ENCODE measurements around the gene COL17A1. TPM values are rescaled to one million over a fixed set of nuclear protein-coding genes. Genes with fewer than 3 reads are reported as not detected.

COL17A1 gene
- total RNA-seq, 3 donors from 2014 or later (not counting 1 experiment from before 2014, with no cell fraction given): not detected

DNA sequence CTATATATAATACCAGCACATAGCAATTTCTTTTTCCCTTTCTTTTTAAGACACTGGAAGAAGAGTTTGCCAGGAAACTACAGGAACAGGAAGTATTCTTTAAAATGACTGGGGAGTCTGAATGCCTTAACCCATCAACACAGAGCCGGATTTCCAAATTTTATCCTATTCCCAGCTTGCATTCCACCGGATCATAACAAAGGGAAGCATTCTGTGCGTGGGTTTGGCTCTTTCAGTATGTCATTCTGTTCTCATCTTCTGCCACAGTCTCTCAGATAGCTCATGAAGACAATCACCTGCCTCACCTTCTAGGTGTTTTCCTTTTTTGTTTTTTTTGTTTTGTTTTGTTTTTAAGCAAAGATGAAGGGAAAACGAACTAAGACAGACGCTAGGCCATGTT lies 60.2 kb downstream of the COL17A1 start:
- no peaks in the 10 kb centered on the region for H3K4me1 ChIP-seq (ENCODE audit: control insufficient read depth, insufficient read depth, low read length)
- DNase-seq (no peak), ATAC-seq (no peak)
- Mint-ChIP-seq H3K27ac (peak overlapping the region in 1 of 2 donors; percentile 1), H3K4me1 (peaks cover 0 to 5% of the 10 kb centered on the region in 2 donors), H3K4me3 (no peak overlapping the region), H3K9me3 (no peaks in the 10 kb centered on the region), H3K36me3 (peaks cover 36% of the 10 kb centered on the region), H3K27me3 (ENCODE audit: low read depth in 2 of 2) (no peaks in the 10 kb centered on the region)
- H3K9me3 ChIP-seq (ENCODE audit: control insufficient read depth, insufficient read depth, low read length): no peaks in the 10 kb centered on the region
- intact Hi-C loops (cut with micrococcal nuclease): no loop called here
- TF ChIP-seq, protein P1, sequence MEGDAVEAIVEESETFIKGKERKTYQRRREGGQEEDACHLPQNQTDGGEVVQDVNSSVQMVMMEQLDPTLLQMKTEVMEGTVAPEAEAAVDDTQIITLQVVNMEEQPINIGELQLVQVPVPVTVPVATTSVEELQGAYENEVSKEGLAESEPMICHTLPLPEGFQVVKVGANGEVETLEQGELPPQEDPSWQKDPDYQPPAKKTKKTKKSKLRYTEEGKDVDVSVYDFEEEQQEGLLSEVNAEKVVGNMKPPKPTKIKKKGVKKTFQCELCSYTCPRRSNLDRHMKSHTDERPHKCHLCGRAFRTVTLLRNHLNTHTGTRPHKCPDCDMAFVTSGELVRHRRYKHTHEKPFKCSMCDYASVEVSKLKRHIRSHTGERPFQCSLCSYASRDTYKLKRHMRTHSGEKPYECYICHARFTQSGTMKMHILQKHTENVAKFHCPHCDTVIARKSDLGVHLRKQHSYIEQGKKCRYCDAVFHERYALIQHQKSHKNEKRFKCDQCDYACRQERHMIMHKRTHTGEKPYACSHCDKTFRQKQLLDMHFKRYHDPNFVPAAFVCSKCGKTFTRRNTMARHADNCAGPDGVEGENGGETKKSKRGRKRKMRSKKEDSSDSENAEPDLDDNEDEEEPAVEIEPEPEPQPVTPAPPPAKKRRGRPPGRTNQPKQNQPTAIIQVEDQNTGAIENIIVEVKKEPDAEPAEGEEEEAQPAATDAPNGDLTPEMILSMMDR (IDR thresholded peaks at IDR 0.05): no peak
- WGBS (ENCODE audit: insufficient coverage): 99% methylated on average over 5 of the region's 5 CpGs
- H3K36me3 ChIP-seq (ENCODE audit: control insufficient read depth, insufficient read depth, low read length): peaks cover 73% of the 10 kb centered on the region
- no peak overlapping the region for H3K27ac ChIP-seq (ENCODE audit: low read length)
- no peak overlapping the region for H3K4me3 ChIP-seq (ENCODE audit: low read length)
- H3K27me3 ChIP-seq (ENCODE audit: control insufficient read depth, insufficient read depth, low read length): no peaks in the 10 kb centered on the region

DNA sequence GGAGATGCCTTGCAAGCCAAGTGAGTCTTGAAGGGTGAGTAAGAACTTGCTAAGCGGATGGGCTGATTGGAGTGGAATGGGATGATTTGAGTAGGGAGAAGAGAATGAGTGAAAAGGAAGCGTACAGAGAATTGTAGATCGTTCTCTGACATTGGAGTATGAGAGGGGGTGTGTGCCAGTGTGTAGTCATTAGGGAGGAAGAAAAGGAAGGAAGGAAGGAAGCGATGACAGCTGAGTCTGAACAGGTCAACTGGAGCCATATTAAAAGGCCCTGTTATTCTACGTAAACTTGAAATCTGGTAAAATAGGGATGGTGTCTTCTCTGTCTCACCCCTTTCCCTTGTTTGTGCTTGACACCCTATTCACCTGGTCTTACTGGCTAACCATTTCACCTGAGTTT lies 63.7 kb downstream of the COL17A1 start:
- no peaks in the 10 kb centered on the region for H3K9me3 ChIP-seq (ENCODE audit: control insufficient read depth, insufficient read depth, low read length)
- H3K27ac ChIP-seq (ENCODE audit: low read length): no peak overlapping the region
- H3K4me3 ChIP-seq (ENCODE audit: low read length): no peak overlapping the region
- ATAC-seq (no peak), DNase-seq (no peak)
- peaks cover 83% of the 10 kb centered on the region for H3K36me3 ChIP-seq (ENCODE audit: control insufficient read depth, insufficient read depth, low read length)
- H3K4me1 ChIP-seq (ENCODE audit: control insufficient read depth, insufficient read depth, low read length): no peaks in the 10 kb centered on the region
- peak overlapping the region in 1 of 2 donors; percentile 0 for H3K27ac Mint-ChIP-seq
- H3K4me1 Mint-ChIP-seq: peaks cover 0 to 5% of the 10 kb centered on the region in 2 donors
- no peaks in the 10 kb centered on the region for H3K27me3 ChIP-seq (ENCODE audit: control insufficient read depth, insufficient read depth, low read length)
- H3K36me3 Mint-ChIP-seq: peaks cover 41% of the 10 kb centered on the region
- intact Hi-C loops (cut with micrococcal nuclease): no loop called here
- no peaks in the 10 kb centered on the region for H3K9me3 Mint-ChIP-seq
- no peaks in the 10 kb centered on the region for H3K27me3 Mint-ChIP-seq (ENCODE audit: low read depth in 2 of 2)
- TF ChIP-seq, protein P1 (IDR thresholded peaks at IDR 0.05): no peak
- WGBS (ENCODE audit: insufficient coverage): 98% methylated on average over 5 of the region's 5 CpGs
- H3K4me3 Mint-ChIP-seq: no peak overlapping the region

DNA sequence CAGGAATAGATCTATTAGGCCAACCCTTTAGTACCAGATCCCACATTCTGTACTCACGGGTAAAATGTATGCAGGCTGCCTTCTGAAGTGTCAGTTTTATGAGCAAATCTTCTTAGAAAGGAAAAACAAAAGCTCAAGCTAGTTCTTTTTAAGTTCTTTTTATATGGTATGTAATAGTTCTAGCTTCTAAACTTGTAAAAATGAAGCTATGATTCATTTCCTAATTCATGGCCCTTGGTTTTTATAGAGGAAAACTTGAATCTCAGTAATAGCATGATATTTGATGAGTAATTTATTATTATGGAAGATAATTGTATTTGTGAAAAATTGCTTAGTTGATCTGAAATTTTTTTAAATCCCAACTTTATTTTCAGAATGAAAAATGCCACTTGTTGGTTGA lies 64.4 kb downstream of the COL17A1 start:
- Histone ChIP-seq H3K9me3 (ENCODE audit: control insufficient read depth, insufficient read depth, low read length) (no peaks in the 10 kb centered on the region), H3K27ac (ENCODE audit: low read length) (no peak overlapping the region), H3K36me3 (ENCODE audit: control insufficient read depth, insufficient read depth, low read length) (peaks cover 82% of the 10 kb centered on the region), H3K4me1 (ENCODE audit: control insufficient read depth, insufficient read depth, low read length) (no peaks in the 10 kb centered on the region), H3K4me3 (ENCODE audit: low read length) (no peak overlapping the region), H3K27me3 (ENCODE audit: control insufficient read depth, insufficient read depth, low read length) (no peaks in the 10 kb centered on the region)
- DNase-seq (no peak), ATAC-seq (no peak)
- peaks cover 41% of the 10 kb centered on the region for H3K36me3 Mint-ChIP-seq
- H3K9me3 Mint-ChIP-seq: no peaks in the 10 kb centered on the region
- 80% methylated on average over 1 of the region's 1 CpG for WGBS (ENCODE audit: insufficient coverage)
- H3K27ac Mint-ChIP-seq: peak overlapping the region in 1 of 2 donors; percentile 4
- peaks cover 0 to 5% of the 10 kb centered on the region in 2 donors for H3K4me1 Mint-ChIP-seq
- H3K4me3 Mint-ChIP-seq: no peak overlapping the region
- no peaks in the 10 kb centered on the region for H3K27me3 Mint-ChIP-seq (ENCODE audit: low read depth in 2 of 2)
- TF ChIP-seq, protein P1 (IDR thresholded peaks at IDR 0.05): no peak
- intact Hi-C loops (cut with micrococcal nuclease): no loop called here

DNA sequence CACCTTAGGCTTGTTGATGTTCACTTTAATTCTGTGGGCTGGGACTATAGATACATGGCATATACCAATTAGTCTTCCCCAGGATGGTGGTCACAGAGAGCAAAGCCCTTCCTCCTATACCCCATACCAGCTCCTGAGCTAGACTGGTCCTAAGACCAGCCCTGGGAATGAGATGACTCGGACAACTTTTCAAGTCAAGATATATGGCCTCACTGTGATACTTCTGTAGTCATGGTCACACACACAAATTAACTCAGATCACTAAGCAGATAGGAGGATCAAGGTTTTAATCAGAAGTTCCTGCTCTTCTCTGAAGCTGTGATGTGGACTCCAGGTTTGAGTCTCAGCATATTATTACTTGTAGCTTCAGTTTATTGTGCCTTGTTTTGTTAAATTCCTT lies 65.7 kb downstream of the COL17A1 start:
- H3K4me1 Mint-ChIP-seq: peaks cover 0 to 5% of the 10 kb centered on the region in 2 donors
- H3K27ac ChIP-seq (ENCODE audit: low read length): no peak overlapping the region
- H3K4me3 Mint-ChIP-seq: no peak overlapping the region
- TF ChIP-seq, protein P1 (IDR thresholded peaks at IDR 0.05): no peak
- peaks cover 70% of the 10 kb centered on the region for H3K36me3 ChIP-seq (ENCODE audit: control insufficient read depth, insufficient read depth, low read length)
- H3K9me3 ChIP-seq (ENCODE audit: control insufficient read depth, insufficient read depth, low read length): no peaks in the 10 kb centered on the region
- ATAC-seq (no peak), DNase-seq (no peak)
- no peaks in the 10 kb centered on the region for H3K9me3 Mint-ChIP-seq
- no peaks in the 10 kb centered on the region for H3K27me3 Mint-ChIP-seq (ENCODE audit: low read depth in 2 of 2)
- H3K36me3 Mint-ChIP-seq: peaks cover 36% of the 10 kb centered on the region
- H3K4me3 ChIP-seq (ENCODE audit: low read length): no peak overlapping the region
- WGBS (ENCODE audit: insufficient coverage): 88% methylated on average over 1 of the region's 1 CpG
- no peak overlapping the region for H3K27ac Mint-ChIP-seq
- intact Hi-C loops (cut with micrococcal nuclease): no loop called here
- no peaks in the 10 kb centered on the region for H3K4me1 ChIP-seq (ENCODE audit: control insufficient read depth, insufficient read depth, low read length)
- H3K27me3 ChIP-seq (ENCODE audit: control insufficient read depth, insufficient read depth, low read length): no peaks in the 10 kb centered on the region

All from natural killer cell (primary cell).